H9 (cell line): ENCODE results near the gene SRGAP2C. TPM values are rescaled to one million over a fixed set of nuclear protein-coding genes. Genes with fewer than 3 reads are reported as not detected.
"Not testable (repeated sequence)": the region's sequence is repeated elsewhere in the genome, so short reads cannot be mapped to it uniquely, and the experiment has no call there.

Experiments
- DNase-seq: peaks from one replicate; pipeline ENCODE4 v3.0.0-alpha.2; 2017
- H2AFZ ChIP-seq: one replicate; pipeline ENCODE4 v1.6.1; 2013; ENCODE audit warnings: mild to moderate bottlenecking, low read length, control low read depth, moderate library complexity
- H2AK5ac ChIP-seq: 2 replicates; pipeline ENCODE4 v1.6.1; 2013; ENCODE audit warnings: low read length, control low read depth, mixed read lengths; ENCODE audit not compliant: insufficient read length
- H2BK120ac ChIP-seq: one replicate; pipeline ENCODE4 v1.6.1; 2013; ENCODE audit warnings: low read depth, mild to moderate bottlenecking, low read length, control low read depth, inconsistent platforms; ENCODE audit not compliant: poor library complexity, severe bottlenecking
- H2BK12ac ChIP-seq: 2 replicates; pipeline ENCODE4 v1.6.1; 2013; ENCODE audit warnings: low read length, control low read depth, mixed read lengths, low read depth; ENCODE audit not compliant: insufficient read length
- H2BK15ac ChIP-seq: 2 replicates; pipeline ENCODE4 v1.6.1; 2013; ENCODE audit warnings: low read depth, low read length, control low read depth
- H2BK20ac ChIP-seq: one replicate; pipeline ENCODE4 v1.6.1; 2013; ENCODE audit warnings: low read depth, mild to moderate bottlenecking, low read length, control low read depth, inconsistent platforms; ENCODE audit not compliant: poor library complexity, severe bottlenecking
- H2BK5ac ChIP-seq: 2 replicates; pipeline ENCODE4 v1.6.1; 2013; ENCODE audit warnings: low read length, control low read depth, mixed read lengths; ENCODE audit not compliant: insufficient read length
- H3K14ac ChIP-seq: 2 replicates; pipeline ENCODE4 v1.6.1; 2013; ENCODE audit warnings: low read length, control low read depth; ENCODE audit not compliant: insufficient read depth
- H3K18ac ChIP-seq: 2 replicates; pipeline ENCODE4 v1.6.1; 2013; ENCODE audit warnings: low read depth, mild to moderate bottlenecking, mixed read lengths, low read length, control low read depth; ENCODE audit not compliant: insufficient read length
- H3K23ac ChIP-seq: 2 replicates; pipeline ENCODE4 v1.6.1; 2013; ENCODE audit warnings: low read length, control low read depth, mixed read lengths, low read depth; ENCODE audit not compliant: insufficient read length
- H3K23me2 ChIP-seq: 2 replicates; pipeline ENCODE4 v1.6.1; 2013; ENCODE audit warnings: low read depth, mild to moderate bottlenecking, mixed read lengths, low read length, control low read depth; ENCODE audit not compliant: insufficient read length, poor library complexity, severe bottlenecking
- H3K27ac ChIP-seq: 2 replicates; pipeline ENCODE4 v1.5.1; 2013; ENCODE audit warnings: low read length, control low read depth, mixed read lengths, low read depth; ENCODE audit not compliant: insufficient read length
- H3K27me3 ChIP-seq: 2 replicates; pipeline ENCODE4 v1.6.1; 2013; ENCODE audit warnings: low read length, control low read depth, inconsistent platforms; ENCODE audit not compliant: insufficient read depth
- H3K4ac ChIP-seq: 2 replicates; pipeline ENCODE4 v1.6.1; 2013; ENCODE audit warnings: low read depth, mild to moderate bottlenecking, control low read depth, inconsistent platforms, low read length, moderate library complexity
- H3K4me1 ChIP-seq: 2 replicates; pipeline ENCODE4 v1.6.1; 2013; ENCODE audit warnings: low read length, control low read depth, inconsistent platforms; ENCODE audit not compliant: insufficient read depth
- H3K4me2 ChIP-seq: 2 replicates; pipeline ENCODE4 v1.6.1; 2013; ENCODE audit warnings: low read length, control low read depth, mixed read lengths; ENCODE audit not compliant: insufficient read length, insufficient read depth
- H3K56ac ChIP-seq: 2 replicates; pipeline ENCODE4 v1.6.1; 2013; ENCODE audit warnings: low read depth, mild to moderate bottlenecking, mixed read lengths, low read length, control low read depth; ENCODE audit not compliant: insufficient read length
- H3K79me1 ChIP-seq: 2 replicates; pipeline ENCODE4 v1.6.1; 2013; ENCODE audit warnings: low read depth, mild to moderate bottlenecking, moderate library complexity, low read length, control low read depth, inconsistent platforms; ENCODE audit not compliant: insufficient read depth, poor library complexity, severe bottlenecking
- H3K79me2 ChIP-seq: 2 replicates; pipeline ENCODE4 v1.6.1; 2013; ENCODE audit warnings: low read length, control low read depth, inconsistent platforms; ENCODE audit not compliant: insufficient read depth
- H3K9ac ChIP-seq: 2 replicates; pipeline ENCODE4 v1.6.1; 2013; ENCODE audit warnings: low read length, control low read depth, mixed read lengths; ENCODE audit not compliant: insufficient read length; ENCODE audit errors: extremely low read depth
- H3K9me3 ChIP-seq: one replicate; pipeline ENCODE4 v1.6.1; 2013; ENCODE audit warnings: low read depth, low read length, inconsistent platforms; ENCODE audit not compliant: control insufficient read depth
- H3T11ph ChIP-seq: one replicate; pipeline ENCODE4 v1.6.1; 2013; ENCODE audit warnings: mild to moderate bottlenecking, low read length, control low read depth, inconsistent platforms
- H4K20me1 ChIP-seq: one replicate; pipeline ENCODE4 v1.6.1; 2013; ENCODE audit not compliant: control insufficient read depth, insufficient read length, insufficient read depth
- H4K5ac ChIP-seq: 2 replicates; pipeline ENCODE4 v1.6.1; 2013; ENCODE audit warnings: low read depth, mild to moderate bottlenecking, mixed read lengths, low read length, control low read depth; ENCODE audit not compliant: insufficient read length
- H4K8ac ChIP-seq: replicated peaks from 2 replicates; pipeline ENCODE4 v1.6.1; 2013; ENCODE audit warnings: low read length, control low read depth, mixed read lengths, low read depth; ENCODE audit not compliant: insufficient read length
- H4K91ac ChIP-seq: 2 replicates; pipeline ENCODE4 v1.6.1; 2013; ENCODE audit warnings: low read depth, mild to moderate bottlenecking, moderate library complexity, mixed read lengths, low read length, control low read depth; ENCODE audit not compliant: insufficient read length
- H3K27ac Mint-ChIP-seq, 3 experiments: 2 replicates in 2 of 3; 3 replicates in 1 of 3; pipeline ENCODE4 v1.8.0; 2020 to 2021; ENCODE audit warnings: mixed read lengths in 3 of 3, mild to moderate bottlenecking in 1 of 3, moderate library complexity in 1 of 3
- H3K27me3 Mint-ChIP-seq: 2 replicates; pipeline ENCODE4 v1.8.0; 2021; ENCODE audit warnings: low read depth, mild to moderate bottlenecking, moderate library complexity, mixed read lengths
- H3K36me3 Mint-ChIP-seq, 3 experiments: 2 replicates in 2 of 3; 3 replicates in 1 of 3; pipeline ENCODE4 v1.8.0; 2020 to 2021; ENCODE audit warnings: low read depth in 3 of 3, mixed read lengths in 3 of 3; ENCODE audit not compliant: insufficient read depth in 1 of 3
- H3K4me1 Mint-ChIP-seq, 2 experiments: 2 replicates each; pipeline ENCODE4 v1.8.0; 2020; ENCODE audit warnings: mixed read lengths in 2 of 2
- H3K4me3 Mint-ChIP-seq, 2 experiments: 2 replicates in 1 of 2; 3 replicates in 1 of 2; pipeline ENCODE4 v1.8.0; 2020 to 2021; ENCODE audit warnings: mild to moderate bottlenecking in 2 of 2, mixed read lengths in 2 of 2, moderate library complexity in 1 of 2
- H3K9me3 Mint-ChIP-seq, 2 experiments: 2 replicates in 1 of 2; 3 replicates in 1 of 2; pipeline ENCODE4 v1.8.0; 2020; ENCODE audit warnings: mild to moderate bottlenecking in 2 of 2, mixed read lengths in 2 of 2, moderate library complexity in 1 of 2
- WGBS: extraction: QIAGEN DNeasy Blood & Tissue Kit; methylation state at CpG from one replicate; pipeline ENCODE4 v1.1.7; 2013; ENCODE audit warnings: missing lambda C conversion rate, low lambda C conversion rate, mixed read lengths; ENCODE audit not compliant: insufficient read length; ENCODE audit errors: extremely low coverage; 5-methylcytosine and 5-hydroxymethylcytosine counted together
- total RNA-seq: library from RNA; stranded (reverse); gene quantifications from 2 replicates; pipeline ENCODE4 v1.2.1, GENCODE V29; 2021

SRGAP2C gene
- total RNA-seq, 1 experiment from 2014 or later, result 16.5 TPM

DNA sequence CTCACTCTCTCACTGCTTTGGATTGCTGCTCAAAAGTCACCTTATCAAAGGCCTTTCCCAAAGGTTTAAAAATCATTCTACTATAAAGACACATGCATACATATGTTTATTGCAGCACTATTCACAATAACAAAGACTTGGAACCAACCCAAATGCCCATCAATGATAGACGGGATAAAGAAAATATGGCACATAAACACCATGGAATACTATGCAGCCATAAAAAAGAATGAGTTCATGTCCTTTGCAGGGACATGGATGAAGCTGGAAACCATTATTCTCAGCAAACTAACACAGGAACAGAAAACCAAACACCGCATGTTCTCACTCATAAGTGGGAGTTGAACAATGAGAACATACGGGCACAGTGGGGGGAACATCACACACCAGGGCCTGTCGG, 45.9 kb downstream of the SRGAP2C start:
- not testable (repeated sequence) for H4K8ac ChIP-seq, H4K20me1 ChIP-seq, H3K79me2 ChIP-seq, H3K9me3 ChIP-seq, H3K4me2 ChIP-seq, H3T11ph ChIP-seq, H3K4ac ChIP-seq, H3K9me3 Mint-ChIP-seq, H4K5ac ChIP-seq, H2BK12ac ChIP-seq, DNase-seq, H3K23me2 ChIP-seq, H2BK120ac ChIP-seq, H3K18ac ChIP-seq, H2BK5ac ChIP-seq, H3K56ac ChIP-seq, H3K4me3 Mint-ChIP-seq, H4K91ac ChIP-seq, H2BK20ac ChIP-seq, H3K36me3 Mint-ChIP-seq, H3K23ac ChIP-seq, H3K9ac ChIP-seq, H3K27me3 ChIP-seq, H2BK15ac ChIP-seq, H3K27ac Mint-ChIP-seq, H3K4me1 ChIP-seq, H3K14ac ChIP-seq, H3K79me1 ChIP-seq, H3K27me3 Mint-ChIP-seq, H3K4me1 Mint-ChIP-seq, H2AK5ac ChIP-seq, H3K27ac ChIP-seq, H2AFZ ChIP-seq
- no CpG with 5 or more reads among the region's 4 CpGs for WGBS

DNA sequence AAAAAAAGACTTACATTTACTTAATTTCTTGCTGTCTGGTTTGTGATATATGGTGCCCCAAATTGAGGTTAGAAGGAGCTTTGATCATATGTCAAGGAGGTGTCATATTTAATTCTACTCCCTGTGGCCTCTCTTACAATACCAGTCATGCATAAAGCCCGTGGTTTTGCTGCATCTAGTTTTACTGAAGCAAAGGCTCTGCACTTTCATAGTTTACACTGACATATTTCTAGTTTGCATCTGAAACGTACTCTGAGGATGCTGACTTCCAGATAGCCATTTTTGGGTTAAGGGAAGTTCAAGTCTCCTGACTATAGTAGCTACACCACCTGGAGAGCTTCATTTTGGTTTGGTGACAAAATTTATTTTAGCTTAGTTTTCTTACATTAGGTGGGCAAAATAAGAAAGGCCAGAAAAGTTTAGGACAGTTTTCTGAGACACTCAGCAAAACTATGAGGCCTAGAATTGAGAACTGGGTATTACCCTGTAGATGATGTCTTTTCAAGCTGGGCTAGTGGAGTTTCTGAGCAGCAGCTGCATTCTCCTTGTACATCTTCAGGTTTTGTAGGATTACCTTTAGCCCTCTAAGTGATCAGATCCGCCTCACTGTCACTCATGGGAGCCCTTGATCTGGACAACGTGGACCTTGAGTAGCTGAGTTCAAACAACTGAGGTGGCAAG, 47.8 kb downstream of the SRGAP2C start:
- not testable (repeated sequence) for H3K4me2 ChIP-seq, H3T11ph ChIP-seq, H3K14ac ChIP-seq, H3K23ac ChIP-seq, H3K9me3 ChIP-seq, H3K27ac ChIP-seq, H4K91ac ChIP-seq, H3K4me1 ChIP-seq, H4K20me1 ChIP-seq, H3K4me1 Mint-ChIP-seq, H2BK5ac ChIP-seq, H3K4ac ChIP-seq, H3K27me3 ChIP-seq, DNase-seq, H3K56ac ChIP-seq, H3K9me3 Mint-ChIP-seq, H3K27ac Mint-ChIP-seq, H3K18ac ChIP-seq, H3K36me3 Mint-ChIP-seq, H3K79me2 ChIP-seq, H4K8ac ChIP-seq, H2BK120ac ChIP-seq, H2BK15ac ChIP-seq, H3K4me3 Mint-ChIP-seq, H2AK5ac ChIP-seq, H2AFZ ChIP-seq, H2BK20ac ChIP-seq, H3K27me3 Mint-ChIP-seq, H3K9ac ChIP-seq, H3K23me2 ChIP-seq, H2BK12ac ChIP-seq, H4K5ac ChIP-seq, H3K79me1 ChIP-seq
- WGBS, result no CpG with 5 or more reads among the region's 4 CpGs
